WERI-Rb-1 (cell line): ENCODE results near the gene FOXP3.

Source experiments
- DNase-seq: peaks from one replicate; pipeline ENCODE4 v3.0.0-alpha.2; 2020
- H3K27ac ChIP-seq: fragments of 250-450 bp; sonication (Bioruptor Pico); 2 replicates; pipeline ENCODE4 v1.5.1; 2020; ENCODE audit warnings: mild to moderate bottlenecking, moderate library complexity
- H3K27me3 ChIP-seq: fragments of 250-450 bp; sonication (Bioruptor Pico); 2 replicates; pipeline ENCODE4 v1.5.1; 2021; ENCODE audit warnings: mild to moderate bottlenecking, low read depth, moderate library complexity; ENCODE audit not compliant: insufficient read depth, severe bottlenecking
- H3K36me3 ChIP-seq: fragments of 250-450 bp; sonication (Bioruptor Pico); 2 replicates; pipeline ENCODE4 v1.5.1; 2020; ENCODE audit warnings: mild to moderate bottlenecking, moderate library complexity
- H3K4me3 ChIP-seq: 2 replicates; pipeline ENCODE4 v1.5.1; 2011; ENCODE audit warnings: low read depth, mild to moderate bottlenecking, control low read depth, low read length
- H3K9me3 ChIP-seq: fragments of 250-450 bp; sonication (Bioruptor Pico); 2 replicates; pipeline ENCODE4 v1.5.1; 2021; ENCODE audit warnings: mild to moderate bottlenecking, moderate library complexity; ENCODE audit not compliant: severe bottlenecking
- TF ChIP-seq, protein P1 (sequence below): IDR thresholded peaks from 2 replicates; pipeline ENCODE4 v1.5.1; 2011; ENCODE audit warnings: low read depth, mild to moderate bottlenecking, control low read depth, inconsistent platforms, low read length

FOXP3 gene

GRCh38 chrX:49214996-49215526 is 49.4 kb downstream of the FOXP3 start:
- no peak overlapping the region for H3K27ac ChIP-seq
- TF ChIP-seq, protein P1, sequence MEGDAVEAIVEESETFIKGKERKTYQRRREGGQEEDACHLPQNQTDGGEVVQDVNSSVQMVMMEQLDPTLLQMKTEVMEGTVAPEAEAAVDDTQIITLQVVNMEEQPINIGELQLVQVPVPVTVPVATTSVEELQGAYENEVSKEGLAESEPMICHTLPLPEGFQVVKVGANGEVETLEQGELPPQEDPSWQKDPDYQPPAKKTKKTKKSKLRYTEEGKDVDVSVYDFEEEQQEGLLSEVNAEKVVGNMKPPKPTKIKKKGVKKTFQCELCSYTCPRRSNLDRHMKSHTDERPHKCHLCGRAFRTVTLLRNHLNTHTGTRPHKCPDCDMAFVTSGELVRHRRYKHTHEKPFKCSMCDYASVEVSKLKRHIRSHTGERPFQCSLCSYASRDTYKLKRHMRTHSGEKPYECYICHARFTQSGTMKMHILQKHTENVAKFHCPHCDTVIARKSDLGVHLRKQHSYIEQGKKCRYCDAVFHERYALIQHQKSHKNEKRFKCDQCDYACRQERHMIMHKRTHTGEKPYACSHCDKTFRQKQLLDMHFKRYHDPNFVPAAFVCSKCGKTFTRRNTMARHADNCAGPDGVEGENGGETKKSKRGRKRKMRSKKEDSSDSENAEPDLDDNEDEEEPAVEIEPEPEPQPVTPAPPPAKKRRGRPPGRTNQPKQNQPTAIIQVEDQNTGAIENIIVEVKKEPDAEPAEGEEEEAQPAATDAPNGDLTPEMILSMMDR: no peak
- H3K9me3 ChIP-seq: no peaks in the 10 kb centered on the region
- no peak for DNase-seq
- H3K36me3 ChIP-seq: peaks cover 54% of the 10 kb centered on the region
- no peak overlapping the region for H3K4me3 ChIP-seq
- H3K27me3 ChIP-seq: peaks cover 5% of the 10 kb centered on the region

DNA sequence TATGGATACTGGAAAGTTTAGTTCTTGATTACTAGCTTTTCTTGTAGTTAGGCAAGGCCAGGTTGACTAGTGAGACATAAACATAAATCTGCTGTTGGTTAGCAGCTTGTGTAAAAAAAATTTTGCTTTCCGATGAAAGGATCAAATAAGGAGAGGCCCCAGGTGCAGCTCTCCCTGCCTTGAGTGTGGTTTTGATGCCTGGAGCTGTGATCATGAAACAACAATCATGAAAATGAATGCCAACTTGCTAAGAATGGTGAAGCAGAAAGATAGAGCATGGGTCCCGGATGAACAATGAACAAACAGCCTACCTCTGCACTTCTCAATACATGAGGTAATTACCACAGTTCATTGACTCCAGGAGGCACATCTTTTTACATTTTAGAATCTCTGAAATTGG is 50.1 kb downstream of the FOXP3 start:
- H3K4me3 ChIP-seq: no peak overlapping the region
- peaks cover 9% of the 10 kb centered on the region for H3K27me3 ChIP-seq
- DNase-seq: no peak
- no peaks in the 10 kb centered on the region for H3K9me3 ChIP-seq
- peaks cover 49% of the 10 kb centered on the region for H3K36me3 ChIP-seq
- TF ChIP-seq, protein P1: no peak
- H3K27ac ChIP-seq: no peak overlapping the region

DNA sequence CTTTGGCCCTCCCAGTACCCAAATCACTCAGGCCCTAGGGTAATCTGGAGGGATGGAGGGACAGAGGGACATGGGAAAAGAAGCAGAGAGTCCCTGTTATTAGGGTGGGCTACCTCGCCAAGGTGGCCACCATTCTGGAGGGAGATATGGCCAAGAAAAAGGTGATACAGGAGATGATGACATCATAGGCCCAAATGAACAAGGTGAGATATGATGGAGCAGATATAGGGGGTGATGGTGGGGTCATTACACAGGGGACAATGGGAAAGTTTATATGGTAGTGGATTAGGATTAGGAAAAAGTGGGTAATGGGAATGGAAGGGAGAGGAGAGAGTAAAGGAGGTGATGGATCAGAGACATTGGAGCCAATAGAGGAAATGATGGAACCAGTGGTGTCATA is 51.6 kb downstream of the FOXP3 start:
- H3K27me3 ChIP-seq: peaks cover 7% of the 10 kb centered on the region

DNA sequence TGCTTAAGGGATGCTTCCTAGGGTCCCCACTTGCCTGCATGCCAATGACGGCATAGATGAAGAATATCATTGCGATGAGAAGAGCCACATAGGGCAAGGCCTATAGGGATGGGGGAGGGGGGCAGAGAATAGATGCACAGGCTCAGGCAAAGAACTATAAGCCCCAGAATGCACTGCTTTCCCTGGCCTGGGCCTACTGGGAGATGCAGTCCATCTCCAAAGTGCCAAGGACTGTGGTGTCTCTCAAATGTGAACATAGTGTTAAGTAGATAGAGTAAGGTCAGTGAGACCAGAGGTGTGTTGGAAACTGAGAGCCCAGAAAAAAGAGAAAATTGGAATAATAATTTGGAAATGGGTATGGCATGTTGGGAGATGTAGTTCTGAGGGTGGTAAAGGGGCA is 52.3 kb downstream of the FOXP3 start:
- peaks cover 48% of the 10 kb centered on the region for H3K36me3 ChIP-seq
- TF ChIP-seq, protein P1: no peak
- H3K27ac ChIP-seq: no peak overlapping the region
- H3K27me3 ChIP-seq: peaks cover 7% of the 10 kb centered on the region
- DNase-seq: no peak
- no peak overlapping the region for H3K4me3 ChIP-seq
- H3K9me3 ChIP-seq: no peaks in the 10 kb centered on the region

More for the DNA sequence above, 51.6 kb downstream of the FOXP3 start:
- TF ChIP-seq, protein P1: no peak
- no peak overlapping the region for H3K4me3 ChIP-seq
- DNase-seq: no peak
- no peak overlapping the region for H3K27ac ChIP-seq
- H3K36me3 ChIP-seq: peaks cover 51% of the 10 kb centered on the region
- no peaks in the 10 kb centered on the region for H3K9me3 ChIP-seq

GRCh38 chrX:49211074-49211473 is 53.4 kb downstream of the FOXP3 start:
- H3K36me3 ChIP-seq: peaks cover 46% of the 10 kb centered on the region
- peaks cover 7% of the 10 kb centered on the region for H3K27me3 ChIP-seq
- no peak overlapping the region for H3K4me3 ChIP-seq
- TF ChIP-seq, protein P1: no peak
- DNase-seq: no peak
- H3K27ac ChIP-seq: no peak overlapping the region
- no peaks in the 10 kb centered on the region for H3K9me3 ChIP-seq

DNA sequence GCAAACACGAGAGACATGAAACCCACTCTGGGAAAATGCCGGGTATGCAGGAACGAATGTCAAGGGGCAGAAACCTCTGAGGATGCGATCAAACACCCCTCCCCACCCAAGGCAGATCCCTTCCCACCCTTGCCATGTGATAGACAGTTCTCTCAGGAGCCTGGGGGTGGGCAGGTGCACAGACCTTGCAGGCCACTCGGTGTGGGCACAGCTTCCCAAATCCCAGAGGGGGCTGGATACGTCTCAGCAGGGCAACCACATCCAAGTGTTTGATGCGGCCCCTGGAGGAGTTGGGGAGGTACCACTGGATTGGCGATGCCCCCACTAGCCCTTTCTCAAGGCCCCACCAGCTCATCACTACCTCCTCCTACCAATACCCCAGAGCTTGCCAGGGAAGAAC is 54.1 kb downstream of the FOXP3 start:
- H3K4me3 ChIP-seq: no peak overlapping the region
- no peaks in the 10 kb centered on the region for H3K9me3 ChIP-seq

More for the DNA sequence above, 54.1 kb downstream of the FOXP3 start:
- no peak for DNase-seq
- Histone ChIP-seq H3K27me3 (peaks cover 7% of the 10 kb centered on the region), H3K36me3 (peaks cover 46% of the 10 kb centered on the region), H3K27ac (no peak overlapping the region)
- TF ChIP-seq, protein P1: no peak
